ENCODE results near the gene PRRT1B.

The PRRT1B gene

DNA sequence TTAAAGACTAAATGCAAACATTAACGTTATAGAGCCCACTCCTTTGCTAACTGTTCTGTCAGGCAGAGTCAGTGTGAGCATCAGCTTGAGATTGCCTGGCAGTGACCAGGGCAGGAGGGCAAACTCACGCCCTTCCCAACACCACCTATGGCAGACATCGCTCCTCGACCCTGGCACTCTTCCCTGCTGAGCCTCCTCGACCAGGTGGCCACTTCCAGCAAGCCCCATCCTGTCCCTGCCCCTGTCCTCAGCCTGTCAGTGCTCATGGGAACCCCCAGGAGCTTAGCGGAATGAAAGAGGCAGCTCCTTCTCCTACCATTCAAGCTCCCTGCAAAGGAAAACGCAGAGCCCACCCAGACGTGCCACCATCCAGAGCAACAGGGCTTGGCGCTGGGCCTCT, 42.0 kb downstream of the PRRT1B start:
- H3K27ac ChIP-seq = no peak overlapping the region

GRCh38 chr9:131587906-131588305, 42.6 kb downstream of the PRRT1B start:
- TF ChIP-seq ZFX (IDR thresholded peaks at IDR 0.05) = no peak
- TF ChIP-seq CTCF (conservative IDR thresholded peaks at IDR 0.05) = no peak
- H3K27ac ChIP-seq = no peak overlapping the region

More for the DNA sequence above, 42.0 kb downstream of the PRRT1B start:
- TF ChIP-seq ZFX (IDR thresholded peaks at IDR 0.05) = no peak
- TF ChIP-seq CTCF (conservative IDR thresholded peaks at IDR 0.05) = no peak

GRCh38 chr9:131588396-131588795, 43.1 kb downstream of the PRRT1B start:
- H3K27ac ChIP-seq = no peak overlapping the region
- TF ChIP-seq CTCF (conservative IDR thresholded peaks at IDR 0.05) (no peak), ZFX (IDR thresholded peaks at IDR 0.05) (no peak)

- TF ChIP-seq ZFX (IDR thresholded peaks at IDR 0.05) (no peak), CTCF (conservative IDR thresholded peaks at IDR 0.05) (no peak)
- no peak overlapping the region for H3K27ac ChIP-seq
These were observed 43.9 kb downstream of the PRRT1B start for GRCh38 chr9:131589124-131589711.

DNA sequence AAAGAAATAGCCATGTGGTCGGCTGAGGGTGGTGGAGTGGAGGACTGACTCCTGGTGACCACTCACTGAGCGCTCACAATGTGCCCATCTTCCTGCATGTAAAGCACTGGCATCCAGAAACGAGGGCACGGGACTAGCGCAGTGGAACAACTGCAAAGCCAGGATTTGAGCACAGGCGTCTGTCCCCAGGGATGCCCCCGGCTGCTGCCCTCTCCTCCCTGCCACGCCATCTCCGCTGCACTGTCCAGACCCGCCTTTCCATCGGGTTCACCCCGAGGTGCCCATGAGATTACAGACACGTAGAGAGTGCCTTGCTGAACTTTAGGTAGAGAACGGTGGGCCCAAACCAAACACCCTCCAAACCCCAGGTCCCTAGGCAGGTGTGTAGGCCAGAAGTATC, 44.7 kb downstream of the PRRT1B start:
- TF ChIP-seq CTCF (conservative IDR thresholded peaks at IDR 0.05) (no peak), ZFX (IDR thresholded peaks at IDR 0.05) (no peak)
- H3K27ac ChIP-seq = no peak overlapping the region

GRCh38 chr9:131590449-131590848, 45.1 kb downstream of the PRRT1B start:
- TF ChIP-seq ZFX (IDR thresholded peaks at IDR 0.05) (no peak), CTCF (conservative IDR thresholded peaks at IDR 0.05) (no peak)
- no peak overlapping the region for H3K27ac ChIP-seq

DNA sequence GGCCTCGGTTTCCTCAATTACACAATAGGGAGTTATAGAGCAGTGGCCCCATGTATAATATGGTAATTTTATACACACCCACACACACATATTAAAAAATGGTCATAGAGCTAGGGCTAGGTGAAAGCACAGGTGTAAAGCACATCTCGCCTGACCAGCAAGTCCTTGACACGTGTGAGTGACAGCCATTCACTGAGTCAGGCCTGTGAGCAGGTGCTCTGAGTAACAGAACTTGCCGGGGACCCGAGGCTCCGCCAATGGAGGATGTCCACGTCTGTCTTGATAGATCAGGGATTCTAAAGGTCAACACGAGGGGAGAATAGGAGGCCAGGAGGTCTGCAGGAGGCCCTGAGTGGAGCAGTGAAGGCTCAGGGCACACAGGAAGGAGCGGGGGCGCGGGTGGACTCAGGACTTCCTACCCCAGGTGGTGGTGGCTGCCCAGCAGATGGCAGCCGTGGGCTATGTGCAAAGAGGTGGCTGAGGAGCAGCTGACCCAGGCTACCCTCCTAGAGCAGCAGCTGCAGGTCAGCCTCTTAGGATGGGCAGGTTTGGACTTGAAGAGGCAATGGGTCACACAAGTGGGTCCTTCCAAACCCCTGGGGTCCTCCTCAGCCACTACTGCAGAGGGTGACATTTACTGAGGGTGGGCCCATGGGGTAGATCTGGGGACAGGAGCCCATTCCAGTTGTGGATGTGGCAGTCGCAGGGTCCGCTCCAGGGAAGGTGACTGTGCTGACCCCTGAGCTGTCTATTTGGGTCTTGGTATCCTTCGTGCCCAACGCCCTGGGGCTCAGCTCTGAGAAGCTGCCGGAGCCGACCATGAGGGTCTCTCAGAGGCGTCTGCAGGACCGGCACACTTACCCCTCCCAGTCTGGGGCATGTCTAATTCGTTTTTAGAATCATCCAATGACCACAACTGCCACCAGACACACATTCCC, 45.9 kb downstream of the PRRT1B start:
- TF ChIP-seq CTCF (conservative IDR thresholded peaks at IDR 0.05) (peak; percentile 83), ZFX (IDR thresholded peaks at IDR 0.05) (no peak)
- no peak overlapping the region for H3K27ac ChIP-seq
